Endometrial microvascular endothelial cells (primary cell): ENCODE data around the gene TET1. TPM values are rescaled to one million over a fixed set of nuclear protein-coding genes. Genes with fewer than 3 reads are reported as not detected.
"Not testable (repeated sequence)": the region's sequence is repeated elsewhere in the genome, so short reads cannot be mapped to it uniquely, and the experiment has no call there.

Source experiments
- in situ Hi-C: cut with HindIII; loops from 2 replicates; pipeline ENCODE4 v1.10.0; 2017; ENCODE audit warnings: low sequenced_read_pairs, low pct_unique_long_range_greater_than_20kb; ENCODE audit errors: inconsistent ontology term
- total RNA-seq: library from RNA; depleted of rRNA; stranded (reverse); fragments of >200 nt; gene quantifications from one replicate; pipeline ENCODE4 v1.2.3, GENCODE V29; 2015; ENCODE audit errors: inconsistent ontology term

The TET1 gene
- total RNA-seq, 1 donor from 2014 or later: 0.74 TPM

DNA sequence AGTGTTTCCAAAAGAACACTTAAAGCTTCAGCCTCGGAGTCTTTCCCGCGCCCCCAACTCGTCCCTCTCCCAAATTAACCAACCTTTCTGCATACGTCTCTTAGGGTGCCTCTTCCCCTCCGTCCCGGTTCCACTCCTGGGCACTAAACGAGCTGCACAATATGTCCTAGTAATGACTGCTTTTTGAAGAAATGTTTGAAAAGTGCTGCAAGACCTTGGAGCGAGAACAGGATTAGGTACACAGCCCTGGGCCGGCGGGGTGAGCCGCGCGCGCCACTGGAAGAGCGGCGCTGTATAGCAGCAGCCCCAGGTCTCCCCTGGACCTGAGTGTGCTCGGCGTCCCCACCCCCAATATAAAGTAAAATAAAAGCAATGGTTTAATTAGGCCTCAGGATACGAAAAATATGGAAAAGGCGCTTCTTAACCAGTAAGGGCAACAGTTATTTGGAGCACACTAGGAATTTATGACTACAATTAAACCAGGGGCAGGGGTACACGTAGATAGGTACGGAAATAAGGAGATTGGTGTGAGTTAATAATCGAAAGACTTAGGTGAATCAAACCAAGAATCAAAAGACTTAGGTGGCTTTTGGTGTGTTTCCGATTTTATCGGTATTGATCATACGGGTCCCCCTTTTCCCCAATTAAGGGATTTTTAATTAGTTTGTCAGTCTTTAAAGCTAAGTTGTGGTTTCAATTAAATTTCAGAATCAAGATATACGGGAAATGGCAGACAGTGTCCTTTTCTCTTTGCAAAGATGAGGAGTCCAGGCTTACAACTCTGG, 1.9 kb downstream of the TET1 start:
- in situ Hi-C loops: no loop called here

DNA sequence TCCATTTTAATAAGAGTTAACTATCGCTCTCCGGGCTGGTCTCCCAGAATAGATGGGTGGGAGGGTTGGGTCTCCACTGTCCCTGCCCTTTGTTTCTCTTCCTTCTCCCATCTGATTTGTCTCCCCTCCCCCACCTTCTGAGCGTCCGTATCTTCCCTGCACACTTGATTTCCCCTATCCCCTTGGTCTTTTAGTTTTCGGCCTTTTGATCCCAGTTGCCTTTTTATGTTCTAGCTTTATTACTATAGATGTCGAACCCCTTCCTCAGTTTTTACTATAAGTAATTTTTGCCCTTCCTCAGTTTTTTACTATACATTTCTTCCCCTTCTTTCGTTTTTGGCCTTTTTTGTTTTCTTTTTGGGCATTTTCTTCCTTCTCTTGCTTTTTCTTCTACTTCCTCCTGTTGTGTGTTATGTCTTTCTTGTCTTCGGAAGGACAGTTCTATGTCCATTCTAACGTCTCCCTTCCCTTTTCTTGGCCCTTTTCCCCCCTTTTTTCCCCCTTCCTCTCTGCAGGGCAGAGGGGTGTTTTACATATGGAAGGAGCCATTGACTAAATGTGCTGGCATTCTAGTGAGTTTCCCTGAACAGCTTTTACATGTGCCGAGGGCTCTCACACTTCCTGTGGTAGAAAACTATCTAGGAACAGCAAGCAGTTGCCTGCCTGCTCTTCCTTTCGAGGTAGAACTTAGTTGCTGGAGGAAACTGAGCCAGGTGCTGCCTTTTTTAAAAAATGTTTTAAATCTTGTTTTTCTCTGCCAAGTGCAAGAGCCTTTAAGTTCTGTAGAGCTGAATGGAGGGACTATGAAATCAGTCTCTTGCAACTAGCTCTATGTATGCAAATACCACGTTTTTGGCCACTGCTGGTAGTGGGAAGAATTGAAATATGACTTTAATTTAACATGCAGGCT, 2.8 kb downstream of the TET1 start:
- in situ Hi-C loops: no loop called here

- in situ Hi-C loops: no loop called here
Measured at GRCh38 chr10:68564712-68565111, 4.6 kb downstream of the TET1 start.

DNA sequence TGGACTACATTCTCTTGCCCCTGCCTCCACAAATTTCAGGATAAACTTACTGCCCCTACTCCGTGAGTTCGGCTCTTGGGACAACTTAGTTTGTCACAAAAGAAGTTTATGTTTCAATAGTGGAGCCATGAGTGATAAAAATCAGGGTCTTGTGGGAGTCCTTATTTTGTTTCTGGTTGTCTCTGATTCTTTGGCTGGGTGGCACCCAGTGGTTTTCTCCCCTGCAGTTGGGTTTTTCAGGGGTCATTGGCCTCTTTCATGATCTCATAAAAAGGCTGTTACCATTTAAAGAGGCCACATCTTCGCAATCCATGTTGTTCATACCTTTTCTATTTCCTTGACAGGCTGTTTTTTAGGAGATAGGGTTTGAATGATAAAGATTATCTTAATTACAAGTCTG, 5.5 kb downstream of the TET1 start:
- in situ Hi-C loops: no loop called here

DNA sequence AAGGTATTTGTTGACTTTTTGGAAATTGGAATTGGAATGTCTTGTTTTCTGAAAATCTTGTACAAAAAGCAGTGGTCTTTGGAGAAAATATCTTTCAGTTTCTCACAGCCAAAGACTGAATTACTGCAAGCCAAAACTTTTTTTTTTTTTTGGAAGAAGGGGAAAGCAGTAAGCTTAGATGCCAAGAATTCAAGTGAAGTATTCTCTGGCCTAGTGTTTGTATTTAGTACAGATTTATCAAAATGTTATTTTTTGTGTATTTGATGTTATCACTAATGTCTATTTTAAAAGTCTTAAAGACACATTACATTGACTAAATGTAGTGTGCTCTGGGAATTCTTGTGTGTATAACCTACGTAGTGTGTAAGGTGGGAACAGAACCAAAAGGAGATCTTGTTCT, 6.2 kb downstream of the TET1 start:
- in situ Hi-C loops: no loop called here

- in situ Hi-C loops: no loop called here
Measured at GRCh38 chr10:68566955-68567354, 6.8 kb downstream of the TET1 start.

- in situ Hi-C loops: no loop called here
Measured at GRCh38 chr10:68572151-68572550, 12.0 kb downstream of the TET1 start.

GRCh38 chr10:68574051-68574450, 13.9 kb downstream of the TET1 start:
- in situ Hi-C loops: no loop called here

- in situ Hi-C loops: no loop called here
Measured at GRCh38 chr10:68576118-68576517, 16.0 kb downstream of the TET1 start.

DNA sequence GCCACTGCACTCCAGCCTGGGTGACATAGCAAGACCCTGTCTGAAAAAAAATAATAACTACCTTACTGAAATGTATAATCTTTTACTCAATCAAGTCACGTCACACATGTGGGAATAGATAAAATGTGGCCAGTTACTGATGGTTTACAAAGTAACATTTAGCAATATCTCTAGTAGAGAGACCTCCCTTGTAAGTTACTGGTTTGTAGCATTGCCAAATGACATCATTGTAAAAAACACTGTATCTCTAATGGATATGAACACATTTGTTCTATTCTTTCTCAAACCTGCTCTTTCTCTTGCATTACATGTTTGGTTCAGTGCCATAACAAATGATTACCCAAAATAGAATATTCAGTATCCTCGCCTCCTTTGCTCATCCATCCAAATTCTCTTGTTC, 18.8 kb downstream of the TET1 start:
- in situ Hi-C loops: no loop called here

DNA sequence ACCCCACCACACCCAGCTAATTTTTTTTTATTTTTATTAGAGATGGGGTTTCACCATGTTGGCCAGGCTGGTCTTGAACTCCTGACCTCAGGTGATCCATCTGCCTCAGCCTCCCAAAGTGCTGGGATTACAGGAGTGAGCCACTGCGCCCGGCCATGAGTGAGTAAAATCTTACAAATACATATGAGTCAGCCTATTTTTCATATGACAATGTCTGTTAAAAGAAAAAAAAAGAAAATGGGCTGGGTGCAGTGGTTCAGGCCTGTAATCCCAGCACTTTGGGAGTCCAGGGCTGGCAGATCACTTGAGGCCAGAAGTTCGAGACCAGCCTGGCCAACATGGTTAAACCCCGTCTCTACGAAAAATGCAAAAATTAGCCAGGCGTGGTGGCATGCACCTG, 24.1 kb downstream of the TET1 start:
- in situ Hi-C loops: not testable (repeated sequence)

DNA sequence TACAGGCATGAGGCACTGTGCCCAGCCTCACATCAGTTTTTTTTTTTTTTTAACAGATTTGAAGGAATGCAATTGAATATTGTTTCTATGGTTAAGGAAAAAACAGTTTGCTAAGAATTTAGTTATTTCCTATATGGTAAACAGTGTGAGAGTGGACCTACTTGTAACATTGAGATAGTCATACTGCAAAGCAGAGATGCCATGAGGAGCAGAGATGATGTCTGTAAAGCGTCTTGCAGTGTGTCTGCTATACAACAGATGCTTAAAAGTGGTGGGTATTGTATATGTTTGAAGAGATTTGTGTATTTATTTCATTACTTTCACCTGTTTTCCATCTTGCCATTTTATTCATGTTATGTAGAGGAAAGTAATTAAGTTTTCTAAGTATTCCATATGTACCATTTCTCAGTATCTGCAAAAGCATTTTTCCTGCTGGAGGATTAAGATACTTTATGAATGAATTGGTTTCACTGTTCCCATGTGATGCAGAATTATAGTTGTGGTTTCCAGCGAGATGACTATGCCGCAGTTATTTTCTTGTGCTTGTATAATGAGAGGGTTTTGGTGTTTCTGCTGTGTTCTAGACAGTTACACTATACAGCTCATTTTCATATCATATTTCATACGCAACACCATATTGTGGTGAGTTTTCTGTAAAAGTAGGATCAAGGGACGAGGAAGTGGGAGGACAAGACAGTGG, 26.6 kb downstream of the TET1 start:
- in situ Hi-C loops: no loop called here

DNA sequence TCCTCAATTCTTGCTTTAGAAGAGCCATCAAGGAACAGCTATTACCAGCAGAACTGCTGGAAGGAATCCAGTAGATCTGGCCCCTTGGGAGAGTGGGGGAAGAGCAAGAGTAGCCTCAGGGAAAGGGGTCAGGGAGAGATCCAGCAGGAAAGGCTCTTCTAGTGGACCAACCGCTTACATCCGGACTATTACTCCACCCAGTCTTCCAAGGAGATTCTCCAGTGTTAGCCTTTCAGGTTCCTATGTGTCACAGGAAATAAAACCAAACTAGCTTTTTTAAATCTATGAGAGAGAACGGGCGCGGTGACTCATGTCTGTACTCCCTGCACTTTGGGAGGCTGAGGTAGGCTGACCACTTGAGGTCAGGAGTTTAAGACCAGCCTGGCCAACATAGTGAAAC, 34.3 kb downstream of the TET1 start:
- in situ Hi-C loops: no loop called here

DNA sequence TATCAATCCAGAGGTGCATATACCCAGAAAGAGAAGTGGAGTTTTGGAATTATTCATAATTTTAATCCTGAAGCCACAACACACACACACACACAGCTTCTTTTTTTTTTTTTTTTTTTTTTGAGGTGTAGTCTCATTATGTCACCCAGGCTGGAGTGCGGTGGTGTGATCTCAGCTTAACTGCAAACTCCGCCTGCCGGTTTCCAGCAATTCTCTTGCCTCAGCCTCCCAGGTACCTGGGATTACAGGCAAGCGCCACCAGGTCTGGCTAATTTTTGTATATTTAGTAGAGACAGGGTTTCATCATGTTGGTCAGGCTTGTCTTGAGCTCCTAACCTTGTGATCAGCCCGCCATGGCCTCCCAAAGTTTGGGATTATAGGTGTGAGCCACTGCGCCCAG, 35.4 kb downstream of the TET1 start:
- in situ Hi-C loops: no loop called here

- in situ Hi-C loops: no loop called here
Measured at GRCh38 chr10:68597407-68597806, 37.3 kb downstream of the TET1 start.

DNA sequence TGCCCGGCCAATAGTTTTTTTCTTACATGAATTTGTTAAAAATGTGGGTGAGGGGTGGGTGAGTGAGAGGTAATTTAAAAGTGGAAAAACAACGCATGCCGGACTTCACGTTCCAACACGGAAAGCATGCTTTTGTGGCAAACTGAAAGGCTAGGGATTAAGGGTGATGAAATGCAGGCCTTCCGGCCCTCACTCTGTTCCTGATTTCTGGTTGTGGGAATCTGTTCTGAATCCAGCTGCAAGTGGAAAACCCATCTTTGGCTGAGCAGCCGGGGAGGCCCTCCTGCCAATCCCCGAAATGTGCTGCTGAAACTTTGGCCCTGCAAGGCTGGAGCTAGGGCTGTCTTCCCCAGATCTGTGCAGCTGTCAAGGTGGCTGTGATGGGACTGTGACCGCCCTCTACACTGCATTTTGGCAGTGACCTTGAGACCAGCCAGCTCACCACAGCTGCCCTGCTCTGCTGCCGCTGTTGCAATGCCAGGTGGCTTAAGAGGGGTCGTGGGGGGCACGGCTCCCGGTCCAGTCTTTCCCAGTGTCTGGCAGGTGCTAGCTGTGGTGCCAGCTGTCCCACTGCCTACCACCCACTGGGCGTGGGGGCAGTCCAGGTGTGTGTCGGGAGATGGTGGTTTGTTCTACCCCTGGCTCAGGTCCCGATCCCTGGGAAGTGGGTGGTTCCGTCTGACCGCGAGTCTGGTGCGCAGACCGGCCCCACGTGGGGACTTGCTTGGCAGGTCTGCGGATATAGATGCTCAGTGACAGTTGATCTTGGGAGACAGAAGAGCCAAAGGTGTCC, 39.0 kb downstream of the TET1 start:
- in situ Hi-C loops: no loop called here

DNA sequence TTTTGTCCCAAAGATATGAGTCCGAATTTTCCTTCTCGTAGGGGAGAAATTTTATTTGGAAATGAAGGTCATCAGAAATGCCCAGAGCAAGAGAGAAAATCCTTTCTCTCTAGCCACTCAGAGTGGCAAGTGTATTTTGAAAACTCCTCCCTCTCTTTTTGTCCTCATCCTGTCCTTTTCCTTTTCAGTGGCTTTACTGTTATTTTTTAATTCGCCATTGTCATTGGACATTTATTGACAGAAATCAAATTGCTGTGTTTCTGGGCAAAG, 39.6 kb downstream of the TET1 start:
- in situ Hi-C loops: no loop called here

- in situ Hi-C loops: no loop called here
Measured at GRCh38 chr10:68600041-68600778, 40.1 kb downstream of the TET1 start.
